ENCODE data around the gene LDLR. TPM values are rescaled to one million over a fixed set of nuclear protein-coding genes. Genes with fewer than 3 reads are reported as not detected.

Gene LDLR
- total and polyA plus RNA-seq, 8 donors: 8.9 to 43.4 (median 26.5) TPM

DNA sequence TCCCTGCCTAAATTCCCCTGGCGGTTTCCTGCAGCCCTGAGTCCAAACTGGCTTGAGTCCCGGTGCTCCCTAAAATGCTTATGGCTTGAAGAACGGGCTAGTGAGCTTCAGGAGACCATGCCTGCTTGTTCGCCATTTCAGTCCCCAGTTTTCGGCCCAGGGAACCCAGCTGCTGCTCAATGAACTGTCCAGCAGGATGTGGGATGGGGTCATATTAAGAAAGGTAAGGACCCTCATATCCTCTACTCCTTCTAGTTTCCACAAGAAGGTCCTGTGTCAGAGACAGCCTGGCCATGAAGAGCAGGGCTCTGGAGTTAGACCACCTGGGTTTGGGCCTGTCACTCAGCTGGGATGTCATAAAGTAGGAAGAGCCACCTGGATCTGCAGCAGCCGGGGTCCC is 83.3 kb downstream of the LDLR start:
- TF ChIP-seq, protein P1, sequence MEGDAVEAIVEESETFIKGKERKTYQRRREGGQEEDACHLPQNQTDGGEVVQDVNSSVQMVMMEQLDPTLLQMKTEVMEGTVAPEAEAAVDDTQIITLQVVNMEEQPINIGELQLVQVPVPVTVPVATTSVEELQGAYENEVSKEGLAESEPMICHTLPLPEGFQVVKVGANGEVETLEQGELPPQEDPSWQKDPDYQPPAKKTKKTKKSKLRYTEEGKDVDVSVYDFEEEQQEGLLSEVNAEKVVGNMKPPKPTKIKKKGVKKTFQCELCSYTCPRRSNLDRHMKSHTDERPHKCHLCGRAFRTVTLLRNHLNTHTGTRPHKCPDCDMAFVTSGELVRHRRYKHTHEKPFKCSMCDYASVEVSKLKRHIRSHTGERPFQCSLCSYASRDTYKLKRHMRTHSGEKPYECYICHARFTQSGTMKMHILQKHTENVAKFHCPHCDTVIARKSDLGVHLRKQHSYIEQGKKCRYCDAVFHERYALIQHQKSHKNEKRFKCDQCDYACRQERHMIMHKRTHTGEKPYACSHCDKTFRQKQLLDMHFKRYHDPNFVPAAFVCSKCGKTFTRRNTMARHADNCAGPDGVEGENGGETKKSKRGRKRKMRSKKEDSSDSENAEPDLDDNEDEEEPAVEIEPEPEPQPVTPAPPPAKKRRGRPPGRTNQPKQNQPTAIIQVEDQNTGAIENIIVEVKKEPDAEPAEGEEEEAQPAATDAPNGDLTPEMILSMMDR (IDR thresholded peaks at IDR 0.05): no peak
- Histone ChIP-seq H3K4me1 (no peaks in the 10 kb centered on the region), H3K27me3 (no peaks in the 10 kb centered on the region), H3K9me3 (no peaks in the 10 kb centered on the region), H3K36me3 (peaks cover 3 to 56% (median 13%) of the 10 kb centered on the region in 3 donors), H3K4me3 (no peak overlapping the region), H3K27ac (no peak overlapping the region)
- no peak for ATAC-seq
- WGBS, 2 donors: 93 to 95% methylated on average over 6 of the region's 6 CpGs
- FAIRE-seq: no peak
- no peak for DNase-seq
- intact Hi-C loops (cut with DNase I): no loop called here

DNA sequence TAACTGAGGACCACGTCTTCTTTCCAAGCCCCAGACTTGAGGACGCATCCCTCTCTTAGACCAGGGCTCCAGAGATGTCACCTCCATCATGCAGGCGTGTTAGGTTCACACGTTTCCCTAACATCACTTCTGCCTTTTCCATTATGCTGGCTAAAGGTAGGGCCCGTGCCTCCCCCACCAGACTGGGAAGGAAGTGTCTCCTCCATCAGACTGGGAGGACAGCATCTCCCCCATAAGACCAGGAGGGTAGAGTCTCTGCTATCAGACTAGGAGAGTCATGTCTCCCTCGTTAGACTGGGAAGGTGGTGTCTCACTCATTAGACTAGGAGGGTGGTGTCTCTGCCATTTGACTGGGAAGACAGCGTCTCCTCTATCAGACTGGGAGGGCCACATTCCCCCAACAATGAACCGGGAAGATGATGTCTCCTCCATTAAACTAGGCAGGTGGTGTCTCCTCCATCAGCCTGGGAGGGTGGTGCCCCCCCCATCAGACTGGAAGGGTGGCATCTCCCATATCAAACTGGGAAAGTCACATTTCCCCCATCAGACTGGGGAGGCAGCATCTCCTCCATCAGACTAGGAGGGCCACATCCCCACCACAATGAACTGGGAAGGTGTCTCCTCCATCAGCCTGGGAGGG is 84.4 kb downstream of the LDLR start:
- ATAC-seq (no peak), DNase-seq (no peak), FAIRE-seq (no peak)
- Histone ChIP-seq H3K9me3 (no peaks in the 10 kb centered on the region), H3K4me1 (no peaks in the 10 kb centered on the region), H3K4me3 (no peak overlapping the region), H3K27ac (no peak overlapping the region), H3K27me3 (no peaks in the 10 kb centered on the region), H3K36me3 (peaks cover 3 to 54% (median 17%) of the 10 kb centered on the region in 3 donors)
- intact Hi-C loops (cut with DNase I): no loop called here
- 82 to 83% methylated on average over 8 of the region's 8 CpGs for WGBS, 2 donors
- TF ChIP-seq, protein P1 (IDR thresholded peaks at IDR 0.05): no peak

DNA sequence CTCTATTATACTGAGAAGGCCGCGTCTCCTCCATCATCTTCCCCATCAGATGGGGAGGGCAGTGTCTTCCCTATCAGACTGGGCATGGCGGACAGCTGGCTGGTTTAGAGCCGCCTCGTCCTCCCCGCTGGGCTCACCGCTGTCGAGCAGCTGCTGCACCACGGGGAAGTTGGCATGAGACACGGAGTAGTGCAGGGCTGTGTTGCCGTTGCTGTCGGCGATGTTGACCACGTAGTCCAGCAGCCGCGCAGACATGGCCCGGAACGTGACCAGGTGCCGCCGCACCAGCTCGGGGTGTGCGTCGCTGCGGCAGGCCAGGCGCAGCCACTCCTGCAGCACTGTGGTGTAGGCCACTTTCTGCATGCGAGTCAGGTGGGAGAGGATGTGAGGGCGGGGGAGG is 85.1 kb downstream of the LDLR start:
- no peak for ATAC-seq

DNA sequence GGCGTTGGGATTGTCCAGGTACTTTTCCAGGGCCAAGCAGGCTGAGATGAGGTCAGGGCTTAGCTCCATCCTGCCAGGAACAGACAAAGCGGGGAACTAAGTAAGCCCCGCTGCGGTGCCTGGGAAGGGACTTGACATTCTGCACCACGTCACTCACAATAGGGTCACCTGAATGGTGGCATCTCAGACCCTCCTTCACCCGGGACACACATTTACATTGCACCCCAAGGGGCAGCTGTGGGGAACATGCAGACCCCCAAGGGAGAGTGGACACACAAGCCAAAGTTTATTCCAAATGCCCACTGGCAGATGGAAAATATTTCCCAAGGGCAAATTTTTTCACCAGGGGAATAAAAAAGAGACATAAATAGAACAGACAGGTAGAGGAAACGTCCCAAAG is 86.7 kb downstream of the LDLR start:
- Histone ChIP-seq H3K27ac (no peak overlapping the region), H3K36me3 (peaks cover 0 to 34% (median 3%) of the 10 kb centered on the region in 3 donors), H3K27me3 (no peaks in the 10 kb centered on the region), H3K4me3 (no peak overlapping the region), H3K9me3 (no peaks in the 10 kb centered on the region), H3K4me1 (no peaks in the 10 kb centered on the region)
- WGBS, 2 donors: 93 to 95% methylated on average over 7 of the region's 7 CpGs
- intact Hi-C loops (cut with DNase I): no loop called here
- FAIRE-seq: no peak
- no peak for ATAC-seq
- no peak for DNase-seq
- TF ChIP-seq, protein P1 (IDR thresholded peaks at IDR 0.05): no peak

More for the DNA sequence above, 85.1 kb downstream of the LDLR start:
- TF ChIP-seq, protein P1 (IDR thresholded peaks at IDR 0.05): no peak
- intact Hi-C loops (cut with DNase I): no loop called here
- no peak for FAIRE-seq
- Histone ChIP-seq H3K9me3 (no peaks in the 10 kb centered on the region), H3K4me3 (no peak overlapping the region), H3K27ac (no peak overlapping the region), H3K4me1 (no peaks in the 10 kb centered on the region), H3K27me3 (no peaks in the 10 kb centered on the region), H3K36me3 (peaks cover 3 to 47% (median 17%) of the 10 kb centered on the region in 3 donors)
- no peak for DNase-seq
- WGBS, 2 donors: 97 to 98% methylated on average over 27 of the region's 27 CpGs

DNA sequence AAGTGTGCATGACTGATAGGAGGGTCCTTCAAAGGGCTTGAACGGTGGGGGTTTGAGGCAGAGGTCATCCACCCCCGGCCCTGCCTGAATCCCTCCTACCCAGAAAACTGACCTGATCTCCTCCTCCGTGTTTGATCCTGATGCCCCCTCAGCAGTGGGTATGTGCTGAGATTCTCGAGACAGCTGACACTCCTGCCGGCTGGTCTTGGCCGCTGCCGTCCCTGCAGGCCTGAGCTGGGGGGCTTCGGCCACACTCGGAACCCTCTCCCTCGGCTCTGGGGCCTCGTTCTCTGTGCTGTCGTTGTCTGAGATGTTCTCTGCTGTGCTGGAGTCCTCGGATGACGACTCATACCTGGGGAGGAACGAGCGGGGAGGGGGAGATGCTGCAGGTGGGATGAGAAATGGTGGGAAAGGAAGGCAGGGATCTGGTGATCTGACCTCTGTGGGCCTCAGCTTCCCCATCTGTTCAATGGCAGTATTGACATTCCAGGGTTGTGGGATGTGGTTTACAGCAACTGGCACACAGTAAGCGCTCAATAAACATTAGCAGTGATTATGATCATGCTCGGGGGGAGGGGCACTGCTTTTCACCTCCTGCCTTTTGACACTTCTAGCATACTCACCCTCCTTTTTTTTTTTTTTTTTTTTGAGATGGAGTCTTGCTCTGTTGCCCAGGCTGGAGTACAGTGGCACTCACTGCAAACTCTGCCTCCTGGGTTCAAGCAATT is 87.4 kb downstream of the LDLR start:
- Histone ChIP-seq H3K27ac (no peak overlapping the region), H3K9me3 (no peaks in the 10 kb centered on the region), H3K4me1 (no peaks in the 10 kb centered on the region), H3K27me3 (no peaks in the 10 kb centered on the region), H3K36me3 (peaks cover 0 to 34% (median 3%) of the 10 kb centered on the region in 3 donors), H3K4me3 (no peak overlapping the region)
- FAIRE-seq (no peak), DNase-seq (no peak), ATAC-seq (no peak)
- TF ChIP-seq, protein P1 (IDR thresholded peaks at IDR 0.05): no peak
- intact Hi-C loops (cut with DNase I): no loop called here
- 93% methylated on average over 18 of the region's 18 CpGs for WGBS, 2 donors

All from pancreas (tissue), 10 donors.